HAP-1 (cell line): ENCODE measurements around the gene SORT1.
"Not testable (repeated sequence)": the region's sequence is repeated elsewhere in the genome, so short reads cannot be mapped to it uniquely, and the experiment has no call there.

Experiments used
- DNase-seq, 2 experiments: peaks; one replicate each; pipeline ENCODE4 v3.0.0-alpha.2; 2016 to 2020; ENCODE audit warnings: low spot score in 2 of 2
- H3K27me3 ChIP-seq: fragments of 250-450 bp; sonication (Bioruptor Pico); 2 replicates; pipeline ENCODE4 v1.5.1; 2020; ENCODE audit warnings: low read depth, mild to moderate bottlenecking, moderate library complexity
- H3K36me3 ChIP-seq: fragments of 250-450 bp; sonication (Bioruptor Pico); replicated peaks from 2 replicates; pipeline ENCODE4 v1.5.1; 2020; ENCODE audit warnings: mild to moderate bottlenecking
- H3K4me1 ChIP-seq: fragments of 250-450 bp; sonication (Bioruptor Pico); 2 replicates; pipeline ENCODE4 v1.5.1; 2020; ENCODE audit warnings: mild to moderate bottlenecking
- H3K4me3 ChIP-seq: fragments of 250-450 bp; sonication (Bioruptor Pico); 2 replicates; pipeline ENCODE4 v1.5.1; 2020; ENCODE audit warnings: mild to moderate bottlenecking, moderate library complexity
- H3K9me3 ChIP-seq: fragments of 250-450 bp; sonication (Bioruptor Pico); 2 replicates; pipeline ENCODE4 v1.5.1; 2020; ENCODE audit warnings: mild to moderate bottlenecking, moderate library complexity
- in situ Hi-C: fragments of 300-500 bp; cut with MboI; formaldehyde crosslinking; loops from 3 replicates; pipeline ENCODE4 v1.14.3; 2020; ENCODE audit warnings: low sequenced_read_pairs, inconsistent platforms, mixed read lengths

Gene SORT1

GRCh38 chr1:109412551-109412950 is 14.8 kb upstream of the SORT1 start:
- peaks cover 81% of the 10 kb centered on the region for H3K36me3 ChIP-seq
- H3K4me3 ChIP-seq, result no peak overlapping the region
- no peak for DNase-seq
- H3K9me3 ChIP-seq, result no peaks in the 10 kb centered on the region
- no peaks in the 10 kb centered on the region for H3K4me1 ChIP-seq
- in situ Hi-C loops, result no loop called here
- H3K27me3 ChIP-seq, result no peaks in the 10 kb centered on the region

- H3K27me3 ChIP-seq, result no peaks in the 10 kb centered on the region
- in situ Hi-C loops, result loop anchor here (5.0 kb wide), 1 partner anchor 138 kb away; no protein-coding TSS in a partner anchor
- H3K36me3 ChIP-seq, result peaks cover 71% of the 10 kb centered on the region
- DNase-seq, result no peak
- no peak overlapping the region for H3K4me3 ChIP-seq
- H3K4me1 ChIP-seq, result no peaks in the 10 kb centered on the region
- H3K9me3 ChIP-seq, result no peaks in the 10 kb centered on the region
Measured at GRCh38 chr1:109404838-109405237, 7.1 kb upstream of the SORT1 start.

- DNase-seq, result no peak
- no peak overlapping the region for H3K4me3 ChIP-seq
- H3K9me3 ChIP-seq, result no peaks in the 10 kb centered on the region
- H3K27me3 ChIP-seq, result no peaks in the 10 kb centered on the region
- in situ Hi-C loops, result loop anchor here (5.0 kb wide), 1 partner anchor 135 kb away; no protein-coding TSS in a partner anchor
- H3K4me1 ChIP-seq, result peaks cover 16% of the 10 kb centered on the region
- H3K36me3 ChIP-seq, result peaks cover 43% of the 10 kb centered on the region
Measured at GRCh38 chr1:109402025-109402424, 4.3 kb upstream of the SORT1 start.

- DNase-seq, result no peak
- in situ Hi-C loops, result loop anchor here (5.0 kb wide), 1 partner anchor 133 kb away; no protein-coding TSS in a partner anchor
- Histone ChIP-seq H3K4me1 (peaks cover 25% of the 10 kb centered on the region), H3K9me3 (no peaks in the 10 kb centered on the region), H3K36me3 (peaks cover 30% of the 10 kb centered on the region), H3K27me3 (no peaks in the 10 kb centered on the region), H3K4me3 (no peak overlapping the region)
Measured at GRCh38 chr1:109400035-109400655, 2.4 kb upstream of the SORT1 start.

GRCh38 chr1:109399326-109399957 is 1.7 kb upstream of the SORT1 start:
- H3K9me3 ChIP-seq, result no peaks in the 10 kb centered on the region
- H3K27me3 ChIP-seq, result no peaks in the 10 kb centered on the region
- H3K36me3 ChIP-seq, result peaks cover 23% of the 10 kb centered on the region
- H3K4me3 ChIP-seq, result no peak overlapping the region
- in situ Hi-C loops, result no loop called here
- peak; percentile 52 to 85 for DNase-seq
- H3K4me1 ChIP-seq, result peaks cover 25% of the 10 kb centered on the region

- in situ Hi-C loops, result no loop called here
- H3K9me3 ChIP-seq, result no peaks in the 10 kb centered on the region
- DNase-seq, result no peak
- H3K4me3 ChIP-seq, result peak overlapping the region; percentile 37
- no peaks in the 10 kb centered on the region for H3K27me3 ChIP-seq
- peaks cover 26% of the 10 kb centered on the region for H3K4me1 ChIP-seq
- H3K36me3 ChIP-seq, result peaks cover 16% of the 10 kb centered on the region
Measured at GRCh38 chr1:109398343-109399225, 866 bp upstream of the SORT1 start.

- in situ Hi-C loops, result no loop called here
- H3K4me1 ChIP-seq, result peaks cover 37% of the 10 kb centered on the region
- H3K4me3 ChIP-seq, result peak overlapping the region; percentile 37
- H3K36me3 ChIP-seq, result peaks cover 4% of the 10 kb centered on the region
- DNase-seq, result peak in 1 of 2 experiments; percentile 31
- no peaks in the 10 kb centered on the region for H3K9me3 ChIP-seq
- H3K27me3 ChIP-seq, result no peaks in the 10 kb centered on the region
Measured at GRCh38 chr1:109396871-109397580, 692 bp downstream of the SORT1 start.

GRCh38 chr1:109396513-109396839 is 1.2 kb downstream of the SORT1 start:
- H3K4me1 ChIP-seq, result peaks cover 38% of the 10 kb centered on the region
- peaks cover 3% of the 10 kb centered on the region; the same call in 1 of the 2 replicates for H3K36me3 ChIP-seq
- H3K27me3 ChIP-seq, result no peaks in the 10 kb centered on the region
- in situ Hi-C loops, result no loop called here
- no peak for DNase-seq
- H3K9me3 ChIP-seq, result no peaks in the 10 kb centered on the region
- H3K4me3 ChIP-seq, result peak overlapping the region; percentile 37

- DNase-seq, result peak in 1 of 2 experiments; percentile 16
- peak overlapping the region; percentile 37 for H3K4me3 ChIP-seq
- in situ Hi-C loops, result no loop called here
- peaks cover 39% of the 10 kb centered on the region for H3K4me1 ChIP-seq
- H3K9me3 ChIP-seq, result no peaks in the 10 kb centered on the region
- H3K27me3 ChIP-seq, result no peaks in the 10 kb centered on the region
- H3K36me3 ChIP-seq, result no peaks in the 10 kb centered on the region
Measured at GRCh38 chr1:109395602-109396512, 1.9 kb downstream of the SORT1 start.

GRCh38 chr1:109395282-109395599 is 2.5 kb downstream of the SORT1 start:
- DNase-seq, in situ Hi-C loops: not testable (repeated sequence)

GRCh38 chr1:109394591-109395281 is 3.0 kb downstream of the SORT1 start:
- no peaks in the 10 kb centered on the region for H3K36me3 ChIP-seq
- no peak overlapping the region for H3K4me3 ChIP-seq
- in situ Hi-C loops, result no loop called here
- peaks cover 39% of the 10 kb centered on the region for H3K4me1 ChIP-seq
- no peaks in the 10 kb centered on the region for H3K27me3 ChIP-seq
- H3K9me3 ChIP-seq, result no peaks in the 10 kb centered on the region
- DNase-seq, result no peak

More at GRCh38 chr1:109395282-109395599, 2.5 kb downstream of the SORT1 start:
- H3K4me3 ChIP-seq, H3K9me3 ChIP-seq, H3K36me3 ChIP-seq, H3K27me3 ChIP-seq: not testable (repeated sequence)
- peaks cover 39% of the 10 kb centered on the region for H3K4me1 ChIP-seq

- Histone ChIP-seq H3K4me3 (no peak overlapping the region), H3K4me1 (peaks cover 29% of the 10 kb centered on the region), H3K36me3 (no peaks in the 10 kb centered on the region), H3K27me3 (no peaks in the 10 kb centered on the region), H3K9me3 (no peaks in the 10 kb centered on the region)
- no peak for DNase-seq
- in situ Hi-C loops, result no loop called here
Measured at GRCh38 chr1:109393617-109394233, 4.0 kb downstream of the SORT1 start.
